Jurkat, Clone E6-1 (cell line): ENCODE data around the gene SH3PXD2A.
"Not testable (repeated sequence)": the region's sequence is repeated elsewhere in the genome, so short reads cannot be mapped to it uniquely, and the experiment has no call there.

Experiments used
- DNase-seq: peaks from one replicate; pipeline ENCODE4 v3.0.0-alpha.2; 2011; ENCODE audit warnings: low read depth, low spot score
- H3K4me3 ChIP-seq: 2 replicates; pipeline ENCODE4 v1.5.1; 2011; ENCODE audit warnings: mild to moderate bottlenecking, low read length, control low read depth, moderate library complexity

SH3PXD2A gene

DNA sequence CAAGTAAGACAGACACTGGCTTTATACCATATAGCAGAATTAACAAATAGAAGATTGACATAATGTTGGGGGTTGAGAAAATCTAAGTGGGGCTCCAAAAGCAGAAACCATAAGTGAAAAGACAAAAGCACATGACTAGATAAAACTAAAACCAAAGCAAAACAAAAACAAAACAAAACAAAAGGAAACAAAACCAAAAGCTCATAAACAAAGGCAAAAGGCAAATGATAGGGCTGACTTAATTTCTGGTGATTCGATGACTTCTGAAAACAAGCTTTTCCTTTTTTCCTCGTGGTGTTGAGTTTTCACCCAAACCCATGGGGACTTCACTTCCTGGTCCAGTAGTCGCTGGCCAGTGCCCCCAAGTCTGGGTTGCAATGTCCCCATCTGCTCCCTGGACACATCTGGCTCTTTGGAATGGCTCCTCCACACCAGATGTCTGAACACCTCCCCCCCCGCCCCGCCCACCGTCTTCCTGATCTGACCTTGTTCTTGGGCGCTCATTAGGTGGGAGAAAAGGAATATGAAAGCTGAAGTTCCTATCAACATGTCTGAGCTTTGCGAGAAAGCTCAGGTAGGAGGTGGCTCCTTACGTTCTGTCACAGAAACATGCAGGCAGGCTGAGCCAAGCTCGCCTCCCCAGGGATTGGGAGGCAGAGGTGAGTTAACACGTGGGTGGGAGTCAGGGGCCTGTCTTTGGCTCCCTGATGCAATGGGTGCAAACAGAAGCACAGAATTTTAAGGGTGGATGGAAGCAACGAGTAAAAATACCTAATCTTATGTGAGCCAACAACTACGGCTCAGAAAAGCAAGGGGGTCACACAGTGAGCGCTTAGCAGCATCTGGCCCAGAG, 240.8 kb downstream of the SH3PXD2A start:
- no peak for DNase-seq
- H3K4me3 ChIP-seq, result no peak overlapping the region

DNA sequence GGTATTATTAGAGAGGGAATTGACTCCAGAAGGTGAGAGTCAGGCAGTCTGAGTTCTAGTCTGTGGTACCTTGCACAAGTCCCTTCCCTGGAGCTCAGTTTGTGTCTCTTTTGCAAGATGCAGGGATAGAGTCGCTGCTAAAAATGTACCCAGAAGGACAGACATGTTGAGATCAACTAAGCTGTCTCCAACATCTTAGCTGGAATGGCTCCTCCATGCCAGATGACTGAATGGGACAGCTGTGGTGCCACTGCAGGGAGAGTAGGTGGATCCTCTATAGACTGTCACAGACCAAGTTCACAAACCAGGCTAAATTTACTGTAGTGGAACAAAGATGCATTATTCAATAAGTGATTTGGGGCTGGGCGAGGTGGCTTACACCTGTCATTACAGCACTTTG, 241.8 kb downstream of the SH3PXD2A start:
- H3K4me3 ChIP-seq, result no peak overlapping the region
- DNase-seq, result no peak

DNA sequence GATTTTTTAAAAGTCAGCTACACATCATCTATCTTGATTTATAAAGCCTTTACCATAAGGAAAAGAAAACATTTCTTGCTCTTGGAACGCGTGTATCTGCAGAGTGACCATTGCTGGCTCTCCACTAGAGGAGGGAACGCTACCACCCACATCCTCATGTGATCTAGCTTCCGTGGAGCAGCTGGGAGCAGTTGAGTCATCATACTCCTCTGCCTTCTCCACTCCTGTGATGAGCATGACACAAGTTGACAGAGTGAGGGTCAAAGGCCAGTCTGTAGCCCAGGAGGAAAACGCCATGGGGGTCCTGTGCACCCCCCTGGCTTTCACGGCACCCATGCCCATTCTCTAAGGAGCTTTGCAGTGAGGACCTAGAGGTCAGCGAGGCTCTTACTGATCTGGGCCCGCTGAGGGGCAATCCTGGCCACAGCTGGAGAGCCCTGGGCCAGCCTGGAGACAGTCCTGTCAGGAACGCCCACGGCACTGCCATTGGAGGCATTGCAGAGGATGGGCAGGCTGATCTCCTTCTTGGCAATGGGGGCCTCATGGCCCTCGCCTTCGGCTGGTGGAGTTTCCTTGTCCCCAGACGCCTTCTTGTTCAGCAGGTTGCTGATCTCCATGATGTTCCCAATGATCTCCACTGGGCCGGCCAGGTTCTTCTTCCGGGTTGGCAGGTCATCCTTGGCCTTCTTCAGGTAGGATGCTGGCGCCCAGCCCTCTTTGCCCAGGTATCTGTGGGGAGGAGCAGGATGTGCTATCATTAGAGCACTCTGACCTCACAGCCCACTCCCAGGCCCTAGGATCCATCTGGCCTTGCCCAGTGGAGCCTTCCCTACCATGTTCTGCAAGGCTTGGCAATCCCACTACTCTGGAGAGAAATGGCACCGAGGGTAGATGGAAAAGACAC, 242.7 kb downstream of the SH3PXD2A start:
- no peak overlapping the region for H3K4me3 ChIP-seq
- no peak for DNase-seq

DNA sequence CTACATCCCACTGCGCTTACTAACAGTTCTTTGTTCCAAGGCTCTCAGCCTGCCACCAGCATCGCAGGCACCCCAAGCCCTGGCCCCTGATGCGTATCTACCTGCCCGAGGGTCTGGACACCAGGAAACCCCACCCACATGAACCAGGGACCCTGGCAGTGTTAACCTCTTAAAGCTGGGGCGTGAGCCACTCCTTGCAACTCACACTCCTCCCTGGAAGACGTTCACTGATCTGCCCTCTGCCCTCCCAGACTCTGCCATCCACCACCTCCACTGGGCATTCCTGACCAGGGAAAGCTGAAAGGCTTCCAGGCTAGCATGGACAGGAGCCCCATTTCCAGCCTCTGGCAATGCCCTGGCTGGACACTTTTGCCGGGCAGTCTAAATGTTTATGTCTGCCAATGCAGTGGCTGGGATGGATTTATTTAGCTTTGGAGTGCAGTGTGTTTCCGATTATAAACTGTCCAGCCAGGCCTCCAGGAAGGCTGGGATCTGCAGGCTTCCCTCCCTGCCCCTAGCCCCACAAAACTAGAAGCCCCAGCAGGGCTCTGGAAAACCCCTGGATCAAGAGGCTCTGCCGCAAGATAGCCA, 244.4 kb downstream of the SH3PXD2A start:
- DNase-seq, result no peak
- no peak overlapping the region for H3K4me3 ChIP-seq

DNA sequence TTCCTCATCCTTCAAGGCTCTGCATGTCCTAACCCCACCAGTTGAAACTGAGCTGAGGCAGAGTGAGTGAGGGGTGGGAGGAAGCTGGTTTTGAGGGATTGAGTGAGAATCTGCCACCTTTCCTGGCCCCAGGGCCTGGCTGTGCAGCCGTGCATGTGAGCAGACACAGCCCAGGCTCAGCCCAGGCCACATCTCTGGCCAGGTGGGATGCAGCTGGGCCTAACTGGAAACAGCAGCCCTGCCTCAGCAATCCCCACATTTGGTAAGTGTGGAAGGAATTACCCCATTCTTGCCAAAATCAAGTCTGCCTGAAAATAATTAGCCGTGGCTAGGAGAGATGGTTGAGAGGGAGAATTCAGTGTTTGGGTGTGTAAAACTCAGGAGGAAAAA, 245.3 kb downstream of the SH3PXD2A start:
- DNase-seq, result no peak
- H3K4me3 ChIP-seq, result no peak overlapping the region

DNA sequence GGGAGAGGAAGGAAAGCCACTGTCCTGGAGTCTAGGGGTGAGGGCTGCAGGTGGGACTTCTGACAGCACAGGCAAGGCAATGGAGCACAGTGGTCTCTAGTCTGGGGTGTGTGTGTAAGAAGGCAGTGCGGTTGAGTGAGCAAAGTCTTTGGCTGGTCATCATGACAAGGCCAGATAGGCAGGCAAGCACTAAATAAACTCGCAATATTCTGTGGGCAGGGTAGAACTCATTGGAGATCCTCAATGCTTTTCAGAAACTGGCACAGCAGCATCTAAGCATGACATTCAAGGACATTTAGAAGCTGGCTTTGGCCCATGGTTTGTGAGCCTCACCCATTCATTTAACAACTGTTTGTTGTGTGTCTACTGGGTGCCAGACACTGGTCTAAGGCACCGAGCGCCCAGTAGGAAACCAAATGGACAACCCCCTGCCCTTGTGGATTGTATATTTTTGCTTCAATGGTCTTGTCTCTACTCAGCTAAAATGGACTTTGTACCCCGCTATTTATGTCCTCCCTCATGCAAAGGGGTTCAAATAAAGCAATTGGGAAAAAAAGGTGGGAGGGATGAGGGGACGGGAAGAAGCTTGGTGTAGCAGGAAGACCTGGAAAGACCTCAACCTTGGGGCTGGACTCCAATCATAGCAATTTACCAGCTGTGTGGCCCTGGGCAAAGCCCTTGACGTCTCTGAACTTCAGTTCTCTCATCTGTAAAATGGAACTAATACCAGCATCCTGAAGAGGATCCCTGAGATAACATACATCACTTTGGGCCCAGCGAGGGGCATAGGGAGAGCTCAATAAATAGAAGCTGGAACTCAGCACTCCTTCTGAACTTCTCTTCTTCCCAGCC, 245.9 kb downstream of the SH3PXD2A start:
- no peak for DNase-seq
- H3K4me3 ChIP-seq, result no peak overlapping the region

DNA sequence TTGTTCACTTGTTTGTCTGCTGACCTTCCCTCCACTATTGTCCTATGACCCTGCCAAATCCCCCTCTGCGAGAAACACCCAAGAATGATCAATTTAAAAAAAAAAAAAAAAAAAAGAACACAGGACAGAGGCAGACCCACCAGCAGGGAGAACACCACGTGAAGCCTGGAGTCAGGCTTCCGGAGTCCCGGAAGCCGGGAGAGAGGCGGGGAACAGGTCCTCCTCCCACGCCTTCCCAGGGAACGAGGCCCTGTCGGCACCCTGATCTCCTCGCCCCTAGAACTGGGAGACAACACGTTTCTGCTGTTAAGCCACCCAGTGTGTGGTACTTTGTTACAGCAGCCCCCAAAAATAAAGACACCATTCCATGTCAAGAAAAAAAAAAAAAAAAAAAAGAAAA, 247.3 kb downstream of the SH3PXD2A start:
- H3K4me3 ChIP-seq, DNase-seq: not testable (repeated sequence)

DNA sequence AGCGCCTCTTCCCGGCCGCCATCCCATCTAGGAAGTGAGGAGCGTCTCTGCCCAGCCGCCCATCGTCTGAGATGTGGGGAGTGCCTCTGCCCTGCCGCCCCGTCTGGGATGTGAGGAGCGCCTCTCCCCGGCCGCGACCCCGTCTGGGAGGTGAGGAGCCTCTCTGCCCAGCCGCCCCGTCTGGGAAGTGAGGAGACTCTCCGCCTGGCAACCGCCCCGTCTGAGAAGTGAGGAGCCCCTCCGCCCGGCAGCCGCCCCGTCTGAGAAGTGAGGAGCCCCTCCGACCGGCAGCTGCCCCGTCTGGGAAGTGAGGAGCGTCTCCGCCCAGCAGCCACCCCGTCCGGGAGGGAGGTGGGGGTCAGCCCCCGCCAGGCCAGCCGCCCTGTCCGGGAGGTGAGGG, 248.3 kb downstream of the SH3PXD2A start:
- not testable (repeated sequence) for H3K4me3 ChIP-seq, DNase-seq

DNA sequence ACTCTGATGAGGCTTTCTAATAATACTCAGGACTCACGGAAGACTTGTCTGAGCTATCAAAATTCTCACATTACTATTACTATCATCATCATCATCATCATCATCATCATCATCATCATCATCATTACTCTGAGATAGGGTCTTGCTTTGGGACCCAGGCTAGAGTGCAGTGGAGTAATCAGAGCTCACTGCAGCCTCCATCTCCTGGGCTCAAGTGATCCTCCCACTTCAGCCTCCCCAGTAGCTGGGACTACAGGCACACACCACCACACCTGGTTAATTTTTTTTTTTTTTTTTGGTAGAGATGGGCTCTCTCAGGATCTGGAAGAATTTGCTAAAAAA, 249.3 kb downstream of the SH3PXD2A start:
- DNase-seq, H3K4me3 ChIP-seq: not testable (repeated sequence)

DNA sequence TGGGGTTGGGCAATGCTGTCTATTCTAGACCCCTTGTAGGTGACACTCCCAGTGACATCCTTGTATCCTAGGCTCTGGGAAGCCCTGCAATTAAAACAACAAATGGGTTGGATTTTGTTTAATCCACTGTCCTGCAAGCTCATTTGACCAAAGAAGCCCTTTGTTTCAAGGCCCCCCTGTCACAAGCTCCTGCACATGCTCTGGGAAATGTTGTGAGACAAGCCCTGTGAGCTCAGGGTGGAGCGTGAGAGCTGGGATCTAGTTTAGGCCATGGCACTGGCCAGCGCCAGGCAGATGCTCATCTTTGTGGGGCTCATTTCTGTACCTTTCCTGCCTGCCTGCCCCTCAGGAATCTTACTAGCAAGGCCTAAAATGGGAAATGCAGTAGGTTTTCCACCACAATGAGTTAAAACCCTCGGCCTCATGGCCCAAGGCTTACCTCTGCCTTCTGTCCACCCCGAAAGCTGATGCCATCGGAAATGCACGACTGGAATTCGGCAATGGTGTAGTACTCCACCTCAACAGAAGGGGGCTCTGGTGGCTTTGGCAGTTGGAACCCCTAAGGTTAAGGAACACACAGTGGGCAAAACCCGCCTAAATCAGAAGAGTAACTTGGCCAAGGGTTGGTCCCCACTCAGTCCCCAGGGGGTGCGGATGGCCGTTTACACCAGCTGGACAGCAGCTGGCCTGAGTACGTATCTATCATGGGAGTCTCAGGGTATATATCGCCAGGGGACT, 249.8 kb downstream of the SH3PXD2A start:
- no peak overlapping the region for H3K4me3 ChIP-seq
- peak; percentile 21 for DNase-seq

DNA sequence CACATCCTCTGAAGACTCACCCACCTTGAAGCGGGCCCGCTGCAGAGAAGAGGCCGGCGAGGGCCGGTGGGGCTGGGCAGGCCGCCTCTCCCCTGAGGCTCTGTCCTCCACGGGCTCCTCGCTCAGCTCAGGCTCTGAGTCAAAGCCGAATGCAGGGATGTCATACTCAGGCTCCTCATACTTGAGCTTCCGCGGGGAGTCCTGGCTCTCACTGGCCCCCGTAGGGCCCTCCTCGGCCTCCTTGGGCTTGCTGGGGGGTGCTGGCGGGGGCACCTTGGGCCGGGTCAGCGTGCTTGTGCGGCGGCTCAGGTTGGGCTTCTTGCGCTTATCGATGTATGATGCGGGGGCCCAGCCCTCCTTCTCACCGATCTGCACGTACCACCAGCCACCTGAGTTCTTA, 252.0 kb downstream of the SH3PXD2A start:
- H3K4me3 ChIP-seq, result no peak overlapping the region
- DNase-seq, result no peak

DNA sequence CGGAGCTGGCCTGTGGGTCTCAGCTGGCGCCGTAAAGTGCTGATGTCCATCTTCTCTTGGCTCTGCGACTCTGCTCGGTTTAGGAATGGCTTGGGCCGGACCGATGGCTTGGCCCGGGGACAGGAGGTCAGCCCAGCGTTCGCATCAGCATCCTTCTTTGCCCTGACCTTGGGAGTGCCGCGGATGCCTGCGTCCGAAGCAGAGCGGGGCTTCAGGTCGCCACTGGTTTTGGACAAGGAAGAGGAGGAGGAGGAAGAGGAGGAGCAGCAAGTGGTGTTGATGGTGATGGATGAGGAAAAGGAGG, 252.6 kb downstream of the SH3PXD2A start:
- no peak overlapping the region for H3K4me3 ChIP-seq
- DNase-seq, result no peak

DNA sequence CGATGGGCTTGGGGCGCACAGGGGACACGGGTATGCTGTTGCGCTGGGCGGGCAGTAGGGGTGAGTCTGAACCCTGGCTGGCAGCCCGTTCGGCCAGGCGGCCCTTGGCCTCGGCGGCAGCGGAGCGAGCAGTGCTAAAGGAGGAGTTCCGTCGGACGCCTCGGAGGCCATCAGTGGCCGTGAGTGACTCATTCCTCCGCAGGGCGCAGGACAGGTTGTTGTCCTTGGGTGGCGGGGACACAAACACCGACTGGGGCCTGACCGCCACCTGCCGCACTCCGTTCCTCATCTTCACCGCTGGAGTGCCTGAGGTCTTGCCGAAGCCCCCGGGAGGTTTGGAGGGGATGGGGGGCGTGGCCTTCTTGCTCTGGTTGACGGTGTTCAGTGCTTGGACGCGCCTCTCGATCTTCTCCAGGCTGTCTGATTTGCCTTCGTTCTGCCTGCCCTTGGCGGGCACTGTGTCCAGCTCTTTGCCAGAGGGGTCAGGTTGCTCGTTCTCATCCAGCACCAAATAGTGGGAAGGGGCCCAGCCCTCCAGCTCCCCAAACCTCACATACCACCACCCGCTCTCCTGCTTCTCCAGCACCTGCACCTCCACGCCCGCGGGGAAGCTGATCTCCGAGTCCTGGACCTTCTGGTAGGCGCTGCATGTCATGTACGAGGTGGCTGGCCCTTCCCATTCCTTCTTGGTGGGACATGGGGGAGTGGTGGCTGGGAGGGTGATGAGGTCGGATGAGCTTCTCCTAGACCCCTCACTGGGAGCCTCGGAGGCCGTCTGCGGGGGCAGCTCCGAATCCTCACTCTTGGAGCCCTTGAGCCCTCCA, 253.1 kb downstream of the SH3PXD2A start:
- DNase-seq, result no peak
- no peak overlapping the region for H3K4me3 ChIP-seq

DNA sequence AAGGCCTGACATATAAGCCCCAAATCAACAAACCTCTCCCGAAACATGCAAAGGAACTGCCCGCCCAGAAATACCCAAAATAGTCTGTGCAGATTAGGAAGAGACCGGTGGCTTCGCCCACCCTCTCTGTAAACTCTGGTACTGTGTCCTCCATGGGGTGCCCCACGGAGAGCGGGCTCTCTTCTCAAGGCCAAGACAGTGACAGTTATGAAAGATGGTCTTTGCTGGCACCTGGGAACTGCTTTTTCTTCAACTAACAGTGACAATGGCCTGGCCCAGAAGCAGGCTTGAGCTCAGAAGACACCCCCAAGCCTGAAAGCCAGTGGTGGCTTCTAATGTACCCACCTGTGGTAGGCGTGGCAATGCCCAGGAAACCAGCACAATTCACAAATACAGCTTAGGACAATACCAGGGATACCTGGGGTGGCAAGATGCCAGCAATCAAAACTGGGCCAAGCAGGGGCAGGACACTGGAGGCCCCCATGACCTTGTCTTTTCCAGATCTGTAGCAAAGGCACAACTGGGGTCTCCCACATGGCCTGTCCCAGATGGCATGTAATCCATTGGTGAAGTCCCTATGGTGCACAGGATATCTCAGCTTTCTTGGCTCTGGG, 254.3 kb downstream of the SH3PXD2A start:
- H3K4me3 ChIP-seq, result no peak overlapping the region
- DNase-seq, result no peak

DNA sequence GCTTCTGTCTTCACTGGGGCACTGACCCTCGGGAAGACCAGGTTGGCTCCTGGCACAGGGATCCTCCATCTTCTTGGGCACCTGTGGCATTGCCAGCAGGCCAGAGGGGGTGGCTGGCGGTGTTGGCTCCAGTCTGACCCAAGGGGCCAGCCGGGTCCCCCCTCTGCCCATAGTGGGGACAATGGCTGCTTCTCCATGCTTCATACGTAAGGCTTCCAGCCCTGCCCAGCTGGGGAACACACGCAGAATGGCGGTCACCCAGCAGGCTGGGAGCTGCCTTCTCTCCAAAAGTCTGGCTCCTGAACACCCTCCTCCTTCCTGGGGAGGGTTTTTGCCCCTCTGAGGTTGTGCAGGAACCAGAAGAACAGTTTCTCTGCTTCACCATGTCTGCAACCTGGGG, 255.1 kb downstream of the SH3PXD2A start:
- H3K4me3 ChIP-seq, result no peak overlapping the region

DNA sequence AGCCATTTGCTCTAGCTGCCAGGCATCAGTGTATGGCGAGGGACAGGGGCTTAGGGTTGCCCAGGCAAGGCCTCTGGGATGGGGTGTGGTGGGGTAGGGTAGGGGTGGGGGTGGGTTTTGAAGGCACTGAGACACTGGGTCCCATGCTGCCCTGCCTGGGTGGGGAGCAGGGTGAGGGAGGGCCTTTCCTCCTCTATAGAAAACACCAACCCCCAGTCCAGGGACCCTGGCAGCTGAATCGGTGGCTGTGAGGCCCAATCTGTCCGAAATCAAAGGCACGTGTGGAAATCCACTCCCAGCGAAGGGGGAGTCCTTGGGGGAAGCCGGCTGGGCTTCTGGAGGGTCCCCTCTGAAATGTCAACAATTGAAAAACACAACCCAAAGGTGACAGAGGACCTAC, 255.5 kb downstream of the SH3PXD2A start:
- H3K4me3 ChIP-seq, result no peak overlapping the region
- DNase-seq, result no peak

More for the DNA sequence above, 255.1 kb downstream of the SH3PXD2A start:
- DNase-seq, result no peak

DNA sequence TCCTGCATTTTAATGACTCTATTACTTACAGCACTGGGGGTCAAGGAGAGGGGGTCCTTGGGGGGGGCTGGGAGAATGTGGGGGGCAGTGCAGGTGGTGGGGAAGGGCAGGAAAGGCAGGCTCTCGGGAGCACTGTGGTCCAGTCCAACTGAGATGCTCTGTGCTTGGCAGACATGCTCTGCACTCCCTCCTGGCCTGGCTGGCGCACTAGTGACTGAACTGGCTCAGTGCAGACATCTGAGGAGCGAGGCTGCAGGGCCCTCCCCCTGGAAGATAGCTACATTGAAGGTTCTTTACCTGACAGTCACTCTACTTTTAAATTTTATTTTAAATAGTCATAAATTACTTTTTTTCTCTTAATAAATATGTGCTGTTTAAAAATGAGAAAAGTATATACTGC, 256.2 kb downstream of the SH3PXD2A start:
- DNase-seq, result no peak
- no peak overlapping the region for H3K4me3 ChIP-seq
